K562 (cell line): ENCODE results near the gene CORO2A. TPM values are rescaled to one million over a fixed set of nuclear protein-coding genes. Genes with fewer than 3 reads are reported as not detected.

Source experiments
- ATAC-seq: fragments of 200-7000 bp; cut with Tn5 transposase; 3 replicates; pipeline ENCODE4 v1.9.1; 2020; ENCODE audit warnings: moderate library complexity
- BruUV-seq: library from RNA; stranded (reverse); fragments of 400-500 nt; replicated peaks from 2 replicates; lab custom pipeline; 2021; lab: Mats Ljungman, UMichigan
- CTCF ChIA-PET: fragments of 300-600 bp; formaldehyde crosslinking; extraction: SDS; loops from one replicate; lab custom pipeline; 2021; ENCODE audit warnings: low intra/inter-chr PET ratio; lab: Yijun Ruan, JAX
- POLR2A ChIA-PET: fragments of 300-600, 350-650 bp; sonication (Branson Sonifier 250); formaldehyde crosslinking; extraction: SDS; loops from one replicate; lab custom pipeline; 2021; ENCODE audit warnings: antibody characterized with exemption, inconsistent platforms; lab: Yijun Ruan, JAX
- DNase-seq, 4 experiments: peaks; one replicate each; pipeline versions ENCODE4 v3.0.0 to v3.0.0-alpha.2; 2011 to 2018; ENCODE audit warnings: low spot score in 3 of 4, mixed read lengths in 3 of 4; ENCODE audit errors: extremely low read depth in 1 of 4
- FAIRE-seq: peaks from 2 replicates; lab custom pipeline; 2011; peaks lifted over from hg19 to GRCh38; lab: Jason Lieb, UNC
- H2AFZ ChIP-seq: 2 replicates; pipeline ENCODE4 v1.6.0; 2011; ENCODE audit warnings: low read depth, low read length, control low read depth, inconsistent platforms
- H3K27ac ChIP-seq: fragments of 200-600 bp; 3 replicates; pipeline ENCODE4 v1.8.0; 2011; ENCODE audit warnings: low read depth, mild to moderate bottlenecking, control low read depth, inconsistent platforms, low read length, moderate library complexity, mixed read lengths; ENCODE audit errors: extremely low read depth
- H3K27me3 ChIP-seq, 2 experiments: fragments of 300-600 bp in 1 of 2; 2 replicates in 1 of 2; 3 replicates in 1 of 2; pipeline versions ENCODE4 v1.6.0 to v1.8.0; 2011; ENCODE audit warnings: inconsistent platforms in 2 of 2, low read length in 2 of 2, mild to moderate bottlenecking in 1 of 2, mixed read lengths in 1 of 2, moderate library complexity in 1 of 2; ENCODE audit not compliant: control insufficient read depth in 2 of 2, insufficient read depth in 2 of 2
- H3K36me3 ChIP-seq: fragments of 300-600 bp; 3 replicates; pipeline ENCODE4 v1.8.0; 2011; ENCODE audit warnings: mild to moderate bottlenecking, low read length, inconsistent platforms; ENCODE audit not compliant: control insufficient read depth, insufficient read depth
- H3K4me1 ChIP-seq, 2 experiments: fragments of 200-600 bp in 1 of 2; replicated peaks in 1 of 2; 2 replicates in 1 of 2; 3 replicates in 1 of 2; pipeline versions ENCODE4 v1.5.1 to v1.8.0; 2011; ENCODE audit warnings: inconsistent platforms in 2 of 2, low read length in 2 of 2, mild to moderate bottlenecking in 1 of 2, mixed read lengths in 1 of 2, moderate library complexity in 1 of 2; ENCODE audit not compliant: control insufficient read depth in 2 of 2, insufficient read depth in 2 of 2
- H3K4me2 ChIP-seq: 2 replicates; pipeline ENCODE4 v1.6.1; 2011; ENCODE audit warnings: low read length, control low read depth, inconsistent platforms, mixed read lengths; ENCODE audit not compliant: insufficient read depth
- H3K4me3 ChIP-seq: fragments of 200-600 bp; sonication (generic), shearing (Covaris generic); 2 replicates; pipeline ENCODE4 v1.5.1; 2016; ENCODE audit warnings: control low read depth, inconsistent platforms
- H3K79me2 ChIP-seq: fragments of 200-600 bp; 3 replicates; pipeline ENCODE4 v1.8.0; 2011; ENCODE audit warnings: low read length, inconsistent platforms; ENCODE audit not compliant: control insufficient read depth, insufficient read depth
- H3K9ac ChIP-seq, 2 experiments: 2 replicates each; pipeline versions ENCODE4 v1.6.0 to v1.6.1; 2011; ENCODE audit warnings: low read depth in 2 of 2, low read length in 2 of 2, control low read depth in 1 of 2, inconsistent platforms in 1 of 2, mild to moderate bottlenecking in 1 of 2, mixed read lengths in 1 of 2; ENCODE audit not compliant: insufficient read depth in 1 of 2
- H3K9me1 ChIP-seq: one replicate; pipeline ENCODE4 v1.6.0; 2011; ENCODE audit warnings: inconsistent platforms, mild to moderate bottlenecking, low read length, moderate library complexity; ENCODE audit not compliant: control insufficient read depth, insufficient read depth
- H3K9me3 ChIP-seq: replicated peaks from 2 replicates; pipeline ENCODE4 v1.5.1; 2011; ENCODE audit warnings: low read depth, low read length, inconsistent platforms; ENCODE audit not compliant: control insufficient read depth, insufficient read depth
- H4K20me1 ChIP-seq: replicated peaks from 2 replicates; pipeline ENCODE4 v1.6.1; 2011; ENCODE audit warnings: low read length, inconsistent platforms, mixed read lengths; ENCODE audit not compliant: control insufficient read depth, insufficient read depth
- CBX5 ChIP-seq: IDR thresholded peaks from 2 replicates; pipeline ENCODE4 v1.6.1; 2014; ENCODE audit warnings: low read depth, borderline replicate concordance
- E2F1 ChIP-seq: sonication (generic); formaldehyde crosslinking; IDR thresholded peaks from 2 replicates; pipeline ENCODE4 v1.8.1; 2023; ENCODE audit warnings: mild to moderate bottlenecking, missing genetic modification reagents, moderate library complexity
- HCFC1 ChIP-seq: IDR thresholded peaks from 2 replicates; pipeline ENCODE4 v1.6.1; 2012; ENCODE audit warnings: low read depth, low read length, improper control_type of control experiment
- HOXB6 ChIP-seq: fragments of 250-450 bp; sonication (Bioruptor Pico); IDR thresholded peaks from 2 replicates; pipeline ENCODE4 v1.5.1; 2022; ENCODE audit warnings: mild to moderate bottlenecking, borderline replicate concordance
- JUNB ChIP-seq: fragments of 450-650 bp; formaldehyde crosslinking; conservative IDR thresholded peaks from 2 replicates; pipeline ENCODE4 v1.4.0; 2020; ENCODE audit warnings: mild to moderate bottlenecking
- KDM1A ChIP-seq, 2 experiments: fragments of 450-650 bp; IDR thresholded peaks; 2 replicates each; pipeline ENCODE4 v1.6.1; 2016; ENCODE audit warnings: mild to moderate bottlenecking in 2 of 2
- MXD1 ChIP-seq: fragments of 250-450 bp; sonication (Bioruptor Pico); IDR thresholded peaks from 2 replicates; pipeline ENCODE4 v1.8.0; 2021; ENCODE audit warnings: borderline replicate concordance, mild to moderate bottlenecking, moderate library complexity; ENCODE audit not compliant: poor library complexity, severe bottlenecking
- NR2C1 ChIP-seq, 2 experiments: fragments of 450-650 bp; IDR thresholded peaks; 2 replicates each; pipeline ENCODE4 v1.6.1; 2017; ENCODE audit warnings: mild to moderate bottlenecking in 2 of 2, antibody characterized with exemption in 1 of 2, inconsistent platforms in 1 of 2, missing compliant biosample characterization in 1 of 2, missing genetic modification characterization in 1 of 2
- RCOR1 ChIP-seq, 2 experiments: IDR thresholded peaks; 2 replicates each; pipeline ENCODE4 v1.6.1; 2012; ENCODE audit warnings: low read depth in 2 of 2, low read length in 2 of 2, borderline replicate concordance in 1 of 2, improper control_type of control experiment in 1 of 2
- SMARCE1 ChIP-seq: fragments of 450-650 bp; IDR thresholded peaks from 2 replicates; pipeline ENCODE4 v1.7.1; 2016; ENCODE audit warnings: mild to moderate bottlenecking
- STAG1 ChIP-seq: sonication (generic); formaldehyde crosslinking; IDR thresholded peaks from 2 replicates; pipeline ENCODE4 v1.5.0; 2020; ENCODE audit warnings: missing genetic modification reagents, borderline replicate concordance
- STAT5B ChIP-seq: fragments of 250-450 bp; sonication (Bioruptor Pico); IDR thresholded peaks from 2 replicates; pipeline ENCODE4 v1.8.0; 2021; ENCODE audit warnings: mild to moderate bottlenecking, inconsistent platforms
- U2AF2 ChIP-seq: fragments of 200-400 bp; formaldehyde crosslinking; optimal IDR thresholded peaks from 2 replicates; pipeline ENCODE3; 2017; ENCODE audit warnings: low read depth, mild to moderate bottlenecking, low read length
- ZBTB2 ChIP-seq: fragments of 450-650 bp; IDR thresholded peaks from 2 replicates; pipeline ENCODE4 v1.6.1; 2016; ENCODE audit warnings: antibody characterized with exemption
- ZNF121 ChIP-seq: sonication (generic); formaldehyde crosslinking; conservative IDR thresholded peaks from 2 replicates; pipeline ENCODE4 v1.8.0; 2022; ENCODE audit warnings: missing genetic modification reagents
- ZNF134 ChIP-seq: fragments of 250-450 bp; sonication (Bioruptor Pico); conservative IDR thresholded peaks from 2 replicates; pipeline ENCODE4 v1.4.0; 2020
- ZNF24 ChIP-seq: fragments of 450-650 bp; IDR thresholded peaks from 2 replicates; pipeline ENCODE4 v1.6.1; 2016
- ZNF764 ChIP-seq: fragments of 250-450 bp; sonication (Bioruptor Pico); IDR thresholded peaks from 2 replicates; pipeline ENCODE4 v1.4.0; 2020; ENCODE audit warnings: low read depth, mild to moderate bottlenecking, moderate library complexity
- ZSCAN29 ChIP-seq: fragments of 450-650 bp; IDR thresholded peaks from 2 replicates; pipeline ENCODE4 v1.6.1; 2017
- WGBS: fragments of 100-300 bp; shearing (Covaris generic); methylation state at CpG from one replicate; pipeline ENCODE4 v1.1.6; 2016; ENCODE audit warnings: low coverage, mixed read lengths; ENCODE audit not compliant: insufficient coverage; ENCODE audit errors: missing lambda C conversion rate; 5-methylcytosine and 5-hydroxymethylcytosine counted together
- in situ Hi-C: fragments of 300-500 bp; cut with MboI; formaldehyde crosslinking; loops from 4 replicates; pipeline ENCODE4 v1.15.0; 2018; ENCODE audit warnings: inconsistent platforms, mixed read lengths
- intact Hi-C: fragments of 100-400 bp; cut with micrococcal nuclease; formaldehyde crosslinking; loops from 2 replicates; pipeline ENCODE4 v1.14.2; 2022
- polyA plus RNA-seq, 8 experiments: library from polyadenylated mRNA; depleted of rRNA in 4 of 8; stranded (reverse) in 5 of 8; unstranded in 3 of 8; fragments of >200 nt; fragmentation: Nextera tagmentation in 2 of 8; fragmentation: Illumina TruSeq in 1 of 8; extraction: Ambion mirVana in 2 of 8; extraction: Trizol in 1 of 8; gene quantifications; 2 replicates each; pipeline versions ENCODE4 v1.2.1 to v1.2.3, GENCODE V29; 2011 to 2014; ENCODE audit warnings: inconsistent platforms in 1 of 8, missing spikeins in 1 of 8
- total RNA-seq, 7 experiments: library from RNA; depleted of rRNA in 6 of 7; stranded (reverse); fragments of >200 nt in 6 of 7; fragmentation: Illumina TruSeq in 2 of 7; extraction: Trizol in 2 of 7; gene quantifications; 2 replicates each; pipeline versions ENCODE4 v1.2.1 to v1.2.3, GENCODE V29; 2011 to 2021; ENCODE audit warnings: low replicate concordance in 1 of 7

CORO2A gene
- total and polyA plus RNA-seq, 9 of the 15 experiments (the other 6 are each of a cell fraction or from before 2014, with no cell fraction given) = 9.5 to 26.6 (median 18.0) TPM

GRCh38 chr9:98236901-98237487 is 44.6 kb upstream of the CORO2A start:
- Histone ChIP-seq H4K20me1 (no peaks in the 10 kb centered on the region), H3K36me3 (peaks cover 17% of the 10 kb centered on the region; the same call in 2 of the 3 replicates), H3K27me3 (no peaks in the 10 kb centered on the region), H3K27ac (no peak overlapping the region), H3K9ac (no peak overlapping the region), H3K9me3 (no peaks in the 10 kb centered on the region), H3K4me2 (no peak overlapping the region), H2AFZ (no peak overlapping the region), H3K4me1 (peaks cover 38 to 47% of the 10 kb centered on the region in 2 experiments), H3K4me3 (no peak overlapping the region), H3K79me2 (no peaks in the 10 kb centered on the region; the same call in 2 of the 3 replicates), H3K9me1 (no peaks in the 10 kb centered on the region)
- ATAC-seq (no peak; the same call in 2 of the 3 replicates), FAIRE-seq (no peak), DNase-seq (no peak)
- POLR2A ChIA-PET = interaction anchor here (0.6 kb wide), 1 partner anchor 164 kb away, joined by 3 read pairs; no protein-coding TSS in a partner anchor
- in situ Hi-C loops = no loop called here
- WGBS = 30% methylated on average over 8 of the region's 8 CpGs
- no TSS peak for BruUV-seq
- CTCF ChIA-PET = no interaction called here
- intact Hi-C loops = no loop called here
- TF ChIP-seq RCOR1 (IDR thresholded peaks at IDR 0.05; ENCODE audit: borderline replicate concordance in 1 of 2, low read depth in 2 of 2, low read length in 2 of 2) = no peak
- no peak for TF ChIP-seq STAT5B
- no peak for TF ChIP-seq E2F1 (CRISPR knock-in tag)
- no peak for TF ChIP-seq HCFC1
- no peak for TF ChIP-seq ZNF121
- TF ChIP-seq MXD1 = no peak
- TF ChIP-seq ZNF134 (CRISPR knock-in tag) = no peak
- TF ChIP-seq ZSCAN29 = no peak
- no peak for TF ChIP-seq JUNB (CRISPR knock-in tag)
- TF ChIP-seq CBX5 = no peak
- TF ChIP-seq ZBTB2 = no peak
- TF ChIP-seq KDM1A (IDR thresholded peaks at IDR 0.05) = peak; percentile 15 to 36; a peak in 1 of 4 replicates
- no peak for TF ChIP-seq HOXB6 (CRISPR knock-in tag)
- peak; percentile 25 for TF ChIP-seq ZNF24
- no peak for TF ChIP-seq NR2C1 (IDR thresholded peaks at IDR 0.05)
- no peak for TF ChIP-seq NR2C1 (tag; IDR thresholded peaks at IDR 0.05)
- peak; percentile 15; the same call in 1 of the 2 replicates for TF ChIP-seq SMARCE1
- no peak for TF ChIP-seq STAG1
- TF ChIP-seq U2AF2 = no peak
- no peak for TF ChIP-seq ZNF764 (CRISPR knock-in tag)
